Adrenal gland (tissue), 5 donors: ENCODE data around the gene IBA57.
"Not testable (repeated sequence)": the region's sequence is repeated elsewhere in the genome, so short reads cannot be mapped to it uniquely, and the experiment has no call there.

Experiments
- CTCF ChIP-seq, 6 experiments: fragments of 450-650 bp in 4 of 6; fragments of 200-600 bp in 2 of 6; sonication (generic) in 1 of 6; IDR thresholded peaks; 1 replicate in 5 of 6; 2 replicates in 1 of 6; pipeline versions ENCODE4 v1.5.1 to v1.8.0; 2016 to 2021; ENCODE audit warnings: antibody characterized with exemption in 6 of 6, mild to moderate bottlenecking in 2 of 6, moderate library complexity in 1 of 6
- POLR2A ChIP-seq, 2 donors: fragments of 450-650 bp; IDR thresholded peaks; one replicate each; pipeline ENCODE4 v1.6.1; 2017; ENCODE audit warnings: antibody characterized with exemption in 2 of 2, mild to moderate bottlenecking in 2 of 2, moderate library complexity in 1 of 2
- donor health status: DM: no; HTN: no; CAD: no.

- not testable (repeated sequence) for TF ChIP-seq CTCF, POLR2A (IDR thresholded peaks at IDR 0.05)
These were observed 22.6 kb downstream of the IBA57 start for GRCh38 chr1:228188249-228188648.
